Activated CD4-positive, alpha-beta T cell treated with anti-CD3 and anti-CD28 coated beads, Interleukin-2, Interleukin-6, amounts not matched to agents 100 ng/mL and 50 ng/mL, durations not matched to agents 16 hours and 8 hours (primary cell): Measurements from ENCODE around the gene FAH.
"Not testable (repeated sequence)": the region's sequence is repeated elsewhere in the genome, so short reads cannot be mapped to it uniquely, and the experiment has no call there.

Source experiments
- DNase-seq: peaks from one replicate; pipeline ENCODE4 v3.0.0-alpha.2; 2020

The FAH gene

GRCh38 chr15:80152896-80153876 is at the start of gene FAH:
FAH (plus strand) TSS chr15:80152999; CDS start chr15:80153055, 56 bp downstream.
- DNase-seq, result peak; percentile 69

GRCh38 chr15:80105193-80105592 is 47.6 kb upstream of the FAH start:
- DNase-seq, result no peak

- peak; percentile 42 for DNase-seq
Observed at GRCh38 chr15:80105595-80105994, 47.2 kb upstream of the FAH start.

GRCh38 chr15:80106051-80106450 is 46.7 kb upstream of the FAH start:
- no peak for DNase-seq

GRCh38 chr15:80107204-80107603 is 45.6 kb upstream of the FAH start:
- no peak for DNase-seq

GRCh38 chr15:80107774-80108173 is 45.0 kb upstream of the FAH start:
- no peak for DNase-seq

GRCh38 chr15:80109388-80109787 is 43.4 kb upstream of the FAH start:
- DNase-seq, result no peak

- no peak for DNase-seq
Observed at GRCh38 chr15:80110920-80111319, 41.9 kb upstream of the FAH start.

GRCh38 chr15:80114114-80114513 is 38.7 kb upstream of the FAH start:
- DNase-seq, result no peak

- no peak for DNase-seq
Observed at GRCh38 chr15:80115021-80115420, 37.8 kb upstream of the FAH start.

GRCh38 chr15:80118956-80119355 is 33.8 kb upstream of the FAH start:
- no peak for DNase-seq

GRCh38 chr15:80120636-80121035 is 32.2 kb upstream of the FAH start:
- no peak for DNase-seq

- DNase-seq, result no peak
Observed at GRCh38 chr15:80121546-80121945, 31.3 kb upstream of the FAH start.

- no peak for DNase-seq
Observed at GRCh38 chr15:80123034-80123433, 29.8 kb upstream of the FAH start.

GRCh38 chr15:80127253-80127652 is 25.5 kb upstream of the FAH start:
- DNase-seq, result not testable (repeated sequence)

- DNase-seq, result no peak
Observed at GRCh38 chr15:80127911-80128310, 24.9 kb upstream of the FAH start.

GRCh38 chr15:80132382-80132781 is 20.4 kb upstream of the FAH start:
- DNase-seq, result no peak

- DNase-seq, result no peak
Observed at GRCh38 chr15:80136854-80137253, 15.9 kb upstream of the FAH start.

GRCh38 chr15:80138961-80139360 is 13.8 kb upstream of the FAH start:
- DNase-seq, result no peak

- no peak for DNase-seq
Observed at GRCh38 chr15:80140909-80141308, 11.9 kb upstream of the FAH start.

GRCh38 chr15:80141916-80142598 is 10.7 kb upstream of the FAH start:
- no peak for DNase-seq

- no peak for DNase-seq
Observed at GRCh38 chr15:80142646-80143045, 10.2 kb upstream of the FAH start.

GRCh38 chr15:80151148-80151547 is 1.7 kb upstream of the FAH start:
- no peak for DNase-seq

GRCh38 chr15:80151576-80151975 is 1.2 kb upstream of the FAH start:
- DNase-seq, result no peak
